ENCODE results near the gene RTN4. TPM values are rescaled to one million over a fixed set of nuclear protein-coding genes. Genes with fewer than 3 reads are reported as not detected.
"Not testable (repeated sequence)": the region's sequence is repeated elsewhere in the genome, so short reads cannot be mapped to it uniquely, and the experiment has no call there.

RTN4 gene
- polyA plus RNA-seq (ENCODE audit: insufficient read length), result 669 TPM

GRCh38 chr2:55050100-55050994 lies at the start of gene RTN4:
TSS of gene RTN4 (minus strand) at chr2:55050451. CDS start at chr2:55050300, 151 bp downstream.
- DNase-seq (ENCODE audit: low read depth), result peak; percentile 97

GRCh38 chr2:55099493-55099877 lies 49.2 kb upstream of the RTN4 start:
- DNase-seq (ENCODE audit: low read depth), result no peak

- no peak for DNase-seq (ENCODE audit: low read depth)
Observed at GRCh38 chr2:55097461-55098410, 47.5 kb upstream of the RTN4 start.

- DNase-seq (ENCODE audit: low read depth), result no peak
Observed at GRCh38 chr2:55097082-55097460, 46.8 kb upstream of the RTN4 start.

GRCh38 chr2:55096586-55096985 lies 46.3 kb upstream of the RTN4 start:
- DNase-seq (ENCODE audit: low read depth), result no peak

GRCh38 chr2:55093381-55093780 lies 43.1 kb upstream of the RTN4 start:
- no peak for DNase-seq (ENCODE audit: low read depth)

- no peak for DNase-seq (ENCODE audit: low read depth)
Observed at GRCh38 chr2:55092439-55092838, 42.2 kb upstream of the RTN4 start.

GRCh38 chr2:55091681-55092080 lies 41.4 kb upstream of the RTN4 start:
- DNase-seq (ENCODE audit: low read depth), result not testable (repeated sequence)

- DNase-seq (ENCODE audit: low read depth), result no peak
Observed at GRCh38 chr2:55090702-55091101, 40.5 kb upstream of the RTN4 start.

GRCh38 chr2:55089726-55090125 lies 39.5 kb upstream of the RTN4 start:
- no peak for DNase-seq (ENCODE audit: low read depth)

GRCh38 chr2:55088400-55088799 lies 38.1 kb upstream of the RTN4 start:
- DNase-seq (ENCODE audit: low read depth), result no peak

GRCh38 chr2:55087936-55088335 lies 37.7 kb upstream of the RTN4 start:
- DNase-seq (ENCODE audit: low read depth), result no peak

- no peak for DNase-seq (ENCODE audit: low read depth)
Observed at GRCh38 chr2:55087501-55087900, 37.2 kb upstream of the RTN4 start.

- no peak for DNase-seq (ENCODE audit: low read depth)
Observed at GRCh38 chr2:55085113-55086040, 35.1 kb upstream of the RTN4 start.

GRCh38 chr2:55084641-55085040 lies 34.4 kb upstream of the RTN4 start:
- DNase-seq (ENCODE audit: low read depth), result no peak

GRCh38 chr2:55080204-55080738 lies 30.0 kb upstream of the RTN4 start:
- no peak for DNase-seq (ENCODE audit: low read depth)

- no peak for DNase-seq (ENCODE audit: low read depth)
Observed at GRCh38 chr2:55078956-55079355, 28.7 kb upstream of the RTN4 start.

GRCh38 chr2:55076721-55077120 lies 26.5 kb upstream of the RTN4 start:
- no peak for DNase-seq (ENCODE audit: low read depth)

GRCh38 chr2:55076019-55076418 lies 25.8 kb upstream of the RTN4 start:
- DNase-seq (ENCODE audit: low read depth), result not testable (repeated sequence)

- no peak for DNase-seq (ENCODE audit: low read depth)
Observed at GRCh38 chr2:55073000-55073983, 23.0 kb upstream of the RTN4 start.
